Small intestine (tissue), 7 donors: Measurements from ENCODE around the gene PCP4L1. TPM values are rescaled to one million over a fixed set of nuclear protein-coding genes. Genes with fewer than 3 reads are reported as not detected.
"Not testable (repeated sequence)": the region's sequence is repeated elsewhere in the genome, so short reads cannot be mapped to it uniquely, and the experiment has no call there.

Source experiments
- DNase-seq, 2 donors: peaks; one replicate each; pipeline versions ENCODE4 v3.0.0 to v3.0.0-alpha.2; 2013
- FAIRE-seq: peaks from 2 replicates; lab custom pipeline; 2012; peaks lifted over from hg19 to GRCh38; lab: Jason Lieb, UNC
- H3K27ac ChIP-seq, 3 donors: one replicate each; pipeline ENCODE4 v1.5.1; 2013; ENCODE audit warnings: low read length in 2 of 3, mild to moderate bottlenecking in 2 of 3, control low read depth in 1 of 3, inconsistent platforms in 1 of 3, low read depth in 1 of 3, moderate library complexity in 1 of 3
- H3K27me3 ChIP-seq, 3 donors: one replicate each; pipeline ENCODE4 v1.6.1; 2013; ENCODE audit warnings: low read length in 3 of 3, inconsistent platforms in 1 of 3; ENCODE audit not compliant: control insufficient read depth in 3 of 3, insufficient read depth in 3 of 3
- H3K36me3 ChIP-seq, 3 donors: one replicate each; pipeline ENCODE4 v1.6.1; 2013; ENCODE audit warnings: low read length in 3 of 3, inconsistent platforms in 1 of 3, low read depth in 1 of 3, mild to moderate bottlenecking in 1 of 3, moderate library complexity in 1 of 3; ENCODE audit not compliant: control insufficient read depth in 3 of 3, insufficient read depth in 2 of 3
- H3K4me1 ChIP-seq, 3 donors: one replicate each; pipeline ENCODE4 v1.6.1; 2013; ENCODE audit warnings: low read length in 2 of 3, inconsistent platforms in 1 of 3, low read depth in 1 of 3, mild to moderate bottlenecking in 1 of 3, moderate library complexity in 1 of 3; ENCODE audit not compliant: control insufficient read depth in 3 of 3, insufficient read depth in 2 of 3
- H3K4me3 ChIP-seq, 3 donors: one replicate each; pipeline ENCODE4 v1.5.1; 2013; ENCODE audit warnings: low read length in 3 of 3, control low read depth in 1 of 3, inconsistent platforms in 1 of 3, low read depth in 1 of 3, mild to moderate bottlenecking in 1 of 3, moderate library complexity in 1 of 3
- H3K9me3 ChIP-seq, 2 donors: one replicate each; pipeline ENCODE4 v1.6.1; 2013; ENCODE audit warnings: low read depth in 1 of 2, low read length in 1 of 2; ENCODE audit not compliant: control insufficient read depth in 2 of 2, insufficient read depth in 1 of 2
- WGBS, 3 donors: extraction: QIAGEN DNeasy Blood & Tissue Kit; methylation state at CpG; one replicate each; pipeline ENCODE4 v1.1.7; 2013; 5-methylcytosine and 5-hydroxymethylcytosine counted together
- polyA plus RNA-seq, 4 donors: library from polyadenylated mRNA; stranded (reverse) in 3 of 4; unstranded in 1 of 4; fragments of 200-250 nt in 3 of 4; fragments of 120-200 nt in 1 of 4; gene quantifications; one replicate each; pipeline versions ENCODE4 v1.2.1 to v1.2.3, GENCODE V29; 2013
- donor health status: healthy with polysubstance abuse.
- donor health status: control.
- donor health status: control.
- donor health status: Bipolar disorder and iron deficiency.
- donor health status: healthy.

PCP4L1 gene
- polyA plus RNA-seq, 4 donors = 2.0 to 2.9 TPM; not detected in 2

DNA sequence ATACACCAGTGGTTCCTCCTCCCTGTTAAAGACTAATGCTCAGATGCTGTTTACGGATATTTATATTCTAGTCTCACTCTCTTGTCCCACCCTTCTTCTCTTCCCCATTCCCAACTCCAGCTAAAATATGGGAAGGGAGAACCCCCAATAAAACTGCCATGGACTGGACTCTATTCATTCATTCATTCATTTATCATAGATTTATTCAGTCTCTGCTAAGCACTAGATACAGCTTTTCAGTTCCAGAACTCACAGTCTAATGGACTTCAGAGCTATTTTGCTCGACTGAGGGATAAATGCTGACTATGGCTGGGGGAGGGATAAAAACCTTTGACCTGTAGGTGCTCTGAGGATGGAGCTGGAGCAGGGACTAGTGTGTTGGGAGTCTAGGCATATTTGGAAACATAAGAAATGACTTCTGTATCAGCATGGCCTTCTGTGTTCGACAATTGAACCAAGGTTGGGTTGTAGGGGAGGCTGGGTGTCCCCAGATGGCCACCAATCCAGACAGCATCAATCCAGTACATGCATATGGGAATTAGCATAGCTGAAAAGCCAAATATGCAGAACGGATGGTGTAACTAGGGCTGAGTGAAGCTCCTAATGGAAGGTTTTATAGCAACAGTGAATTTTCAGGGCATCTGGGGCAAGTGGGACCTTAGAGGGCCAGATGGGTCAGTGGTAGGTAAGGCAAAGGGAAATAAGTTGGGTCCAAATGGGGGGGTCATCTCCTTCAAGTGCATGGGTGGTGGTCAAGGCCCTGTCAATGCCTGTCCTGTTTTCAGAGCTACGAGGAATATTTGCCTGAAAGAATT, 39.3 kb upstream of the PCP4L1 start:
- 82 to 87% (median 85%) methylated on average over 5 of the region's 5 CpGs for WGBS, 3 donors
- peaks cover 0 to 13% (median 3%) of the 10 kb centered on the region in 3 donors for H3K36me3 ChIP-seq
- peak overlapping the region in 1 of 3 donors; percentile 84 for H3K27ac ChIP-seq
- peaks cover 3 to 65% (median 10%) of the 10 kb centered on the region in 3 donors for H3K4me1 ChIP-seq
- peak; percentile 53 to 64 for DNase-seq
- no peaks in the 10 kb centered on the region for H3K27me3 ChIP-seq
- H3K9me3 ChIP-seq = no peaks in the 10 kb centered on the region
- no peak overlapping the region for H3K4me3 ChIP-seq
- FAIRE-seq = no peak

DNA sequence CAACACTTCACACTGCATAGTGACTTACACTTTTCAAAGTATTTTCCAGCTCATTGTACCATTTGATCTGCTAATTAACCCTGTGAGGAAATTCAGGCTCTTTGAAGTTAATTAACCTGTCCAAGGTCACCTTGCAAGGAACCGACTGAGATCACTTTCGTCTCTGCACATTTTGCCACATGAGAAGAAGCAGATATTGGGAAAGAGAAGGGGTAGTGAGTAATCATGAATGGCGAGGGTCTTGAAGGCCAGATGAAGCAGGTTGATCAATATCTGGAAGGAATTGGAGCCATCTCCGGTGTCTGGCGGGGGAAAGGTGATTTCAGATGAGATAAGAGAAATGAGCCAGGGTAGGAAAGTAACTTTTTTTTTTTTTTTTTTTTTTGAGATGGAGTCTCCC, 38.5 kb upstream of the PCP4L1 start:
- Histone ChIP-seq H3K27ac (peak overlapping the region in 1 of 3 donors; percentile 84), H3K9me3 (no peaks in the 10 kb centered on the region), H3K36me3 (peaks cover 0 to 6% (median 0%) of the 10 kb centered on the region in 3 donors), H3K4me3 (no peak overlapping the region), H3K27me3 (no peaks in the 10 kb centered on the region), H3K4me1 (peaks cover 3 to 68% (median 11%) of the 10 kb centered on the region in 3 donors)
- FAIRE-seq = no peak
- WGBS, 3 donors = 76 to 84% (median 81%) methylated on average over 5 of the region's 5 CpGs
- no peak for DNase-seq

DNA sequence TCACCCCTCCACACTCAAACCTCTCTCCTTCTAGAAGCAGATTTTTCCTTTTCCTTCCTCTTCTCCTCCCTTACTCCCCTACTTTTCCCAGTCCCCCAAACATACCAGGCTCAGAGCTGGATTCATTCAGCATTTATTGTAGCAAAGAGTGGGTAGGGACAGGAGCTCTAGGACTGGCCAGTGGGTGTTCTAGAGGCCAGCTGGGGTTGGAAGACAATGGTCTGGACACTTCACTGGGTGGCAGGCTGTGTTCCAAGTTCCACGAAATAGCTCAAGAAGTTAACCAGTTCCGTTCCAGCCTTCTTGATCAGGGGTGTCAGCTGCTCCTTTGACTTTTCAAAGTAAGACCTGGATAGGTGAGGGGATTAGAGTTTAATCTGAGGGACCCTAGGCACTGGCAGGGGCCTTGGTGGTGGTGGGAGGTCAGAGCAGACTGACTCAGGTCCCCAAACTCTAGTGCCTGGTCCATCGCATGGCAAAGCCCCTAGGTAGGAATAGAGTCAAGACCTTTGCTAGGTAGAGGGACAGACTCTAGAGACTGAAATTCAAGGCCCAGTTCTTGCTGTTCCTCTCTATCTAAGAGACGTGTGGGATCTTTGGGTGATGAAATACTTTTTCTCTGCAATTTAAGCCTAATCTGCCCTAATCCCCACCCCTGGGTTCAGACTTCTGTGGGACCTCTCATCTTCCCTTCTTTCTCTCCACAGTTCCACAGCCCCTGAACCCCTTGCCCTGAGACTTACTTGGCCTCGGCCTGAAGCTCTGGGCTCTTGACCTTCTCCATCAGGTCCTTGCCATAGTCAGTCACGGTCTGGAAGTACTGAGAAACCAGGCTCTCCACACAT, 36.1 kb upstream of the PCP4L1 start:
- no peak for FAIRE-seq
- Histone ChIP-seq H3K27ac (no peak overlapping the region), H3K4me3 (no peak overlapping the region), H3K27me3 (no peaks in the 10 kb centered on the region), H3K36me3 (no peaks in the 10 kb centered on the region), H3K9me3 (no peaks in the 10 kb centered on the region), H3K4me1 (peaks cover 0 to 72% (median 14%) of the 10 kb centered on the region in 3 donors)
- no peak for DNase-seq
- 80 to 84% (median 83%) methylated on average over 6 of the region's 6 CpGs for WGBS, 3 donors

DNA sequence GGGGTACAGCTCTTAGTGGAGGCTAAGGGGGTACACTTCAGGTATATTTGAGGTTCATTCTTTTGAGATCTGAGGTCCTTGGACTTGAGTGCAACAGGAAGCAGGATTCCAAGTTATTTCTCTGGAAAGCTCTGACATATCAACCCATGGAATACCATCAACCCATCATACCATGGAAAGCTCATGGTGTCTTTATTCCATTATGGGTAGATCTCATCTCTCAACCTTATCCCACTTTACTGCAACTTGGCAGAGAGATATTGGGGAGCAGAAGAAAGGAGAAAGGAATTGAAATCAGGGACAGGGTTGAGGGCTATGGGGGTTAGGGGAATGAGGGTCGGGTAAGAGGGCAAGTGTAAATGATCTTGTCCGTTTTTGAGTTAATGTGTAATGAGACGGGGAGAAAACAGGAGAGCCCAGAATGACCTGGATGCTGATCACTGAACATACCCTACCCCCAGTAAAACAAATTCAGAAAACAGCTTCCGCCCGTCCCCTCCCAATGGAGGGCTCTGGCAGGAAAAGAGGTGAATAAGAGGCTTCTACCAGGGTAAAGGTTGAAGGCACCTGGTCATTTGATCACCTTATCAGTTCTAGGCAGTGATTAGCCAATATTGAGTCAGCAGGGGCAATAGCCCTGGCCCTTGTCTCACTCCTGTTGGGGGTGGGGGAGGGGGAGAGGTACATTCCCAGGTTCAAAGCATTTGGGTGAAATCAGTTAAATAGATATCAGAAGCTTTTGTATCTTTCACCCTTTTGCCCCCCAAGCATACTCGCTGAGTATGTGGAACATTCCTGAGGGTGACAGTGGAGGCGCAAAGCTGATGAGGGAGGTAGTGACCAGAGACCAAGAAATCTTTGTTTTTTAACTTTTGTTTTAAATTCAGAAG, 34.5 kb upstream of the PCP4L1 start:
- peaks cover under 1 to 16% (median 4%) of the 10 kb centered on the region in 3 donors for H3K36me3 ChIP-seq
- DNase-seq = peak; percentile 91
- peaks cover 0 to 72% (median 8%) of the 10 kb centered on the region in 3 donors for H3K4me1 ChIP-seq
- WGBS, 3 donors = 25 to 67% (median 43%) methylated on average over 7 of the region's 7 CpGs
- H3K4me3 ChIP-seq = no peak overlapping the region
- H3K27ac ChIP-seq = peak overlapping the region; percentile 61 to 81 (median 76)
- FAIRE-seq = no peak
- H3K9me3 ChIP-seq = no peaks in the 10 kb centered on the region
- no peaks in the 10 kb centered on the region for H3K27me3 ChIP-seq

DNA sequence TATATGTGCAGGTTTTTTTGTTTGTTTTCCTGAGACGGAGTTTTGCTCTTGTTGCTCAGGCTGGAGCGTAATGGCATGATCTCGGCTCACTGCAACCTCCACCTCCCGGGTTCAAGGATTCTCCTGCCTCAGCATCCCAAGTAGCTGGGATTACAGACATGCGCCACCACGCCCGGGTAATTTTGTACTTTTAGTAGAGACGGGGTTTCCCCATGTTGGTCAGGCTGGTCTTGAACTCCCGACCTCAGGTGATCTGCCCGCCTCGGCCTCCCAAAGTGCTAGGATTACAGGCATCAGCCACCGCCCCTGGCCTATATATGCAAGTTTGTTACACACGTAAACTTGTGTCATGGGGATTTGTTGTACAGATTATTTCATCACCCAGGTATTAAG, 33.9 kb upstream of the PCP4L1 start:
- Histone ChIP-seq H3K36me3 (peaks cover 3 to 22% (median 9%) of the 10 kb centered on the region in 3 donors), H3K4me1 (peaks cover 0 to 72% (median 8%) of the 10 kb centered on the region in 3 donors), H3K27ac (peak overlapping the region; percentile 17 to 94 (median 87))
- 57 to 70% (median 63%) methylated on average over 11 to 13 of the region's 13 CpGs for WGBS, 3 donors
- H3K4me3 ChIP-seq, H3K9me3 ChIP-seq, FAIRE-seq, DNase-seq, H3K27me3 ChIP-seq: not testable (repeated sequence)

DNA sequence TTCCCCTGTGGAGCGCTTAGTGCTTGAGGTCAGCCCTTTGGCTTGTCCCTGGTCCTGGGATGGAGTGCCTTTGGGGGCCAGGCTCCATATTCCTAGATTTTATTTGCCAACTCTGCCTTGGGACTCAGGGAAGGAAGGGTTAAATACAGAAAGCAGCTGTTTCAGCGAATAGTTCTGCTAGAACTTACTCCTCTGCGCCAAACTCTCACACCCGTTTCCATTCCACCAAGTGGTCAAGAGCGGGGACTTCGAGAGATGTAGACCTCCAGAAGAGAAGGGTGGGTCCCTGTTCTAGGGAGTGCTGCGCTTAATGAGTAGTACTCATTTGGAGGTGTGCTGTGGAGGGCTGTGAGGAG, 33.4 kb upstream of the PCP4L1 start:
- peaks cover 0 to 72% (median 8%) of the 10 kb centered on the region in 3 donors for H3K4me1 ChIP-seq
- no peak for FAIRE-seq
- H3K36me3 ChIP-seq = peaks cover 3 to 27% (median 9%) of the 10 kb centered on the region in 3 donors
- WGBS, 3 donors = 59 to 84% (median 79%) methylated on average over 7 of the region's 7 CpGs
- H3K27ac ChIP-seq = peak overlapping the region; percentile 80 to 94 (median 87)
- H3K27me3 ChIP-seq = no peaks in the 10 kb centered on the region
- no peak for DNase-seq
- H3K9me3 ChIP-seq = no peaks in the 10 kb centered on the region
- no peak overlapping the region for H3K4me3 ChIP-seq

DNA sequence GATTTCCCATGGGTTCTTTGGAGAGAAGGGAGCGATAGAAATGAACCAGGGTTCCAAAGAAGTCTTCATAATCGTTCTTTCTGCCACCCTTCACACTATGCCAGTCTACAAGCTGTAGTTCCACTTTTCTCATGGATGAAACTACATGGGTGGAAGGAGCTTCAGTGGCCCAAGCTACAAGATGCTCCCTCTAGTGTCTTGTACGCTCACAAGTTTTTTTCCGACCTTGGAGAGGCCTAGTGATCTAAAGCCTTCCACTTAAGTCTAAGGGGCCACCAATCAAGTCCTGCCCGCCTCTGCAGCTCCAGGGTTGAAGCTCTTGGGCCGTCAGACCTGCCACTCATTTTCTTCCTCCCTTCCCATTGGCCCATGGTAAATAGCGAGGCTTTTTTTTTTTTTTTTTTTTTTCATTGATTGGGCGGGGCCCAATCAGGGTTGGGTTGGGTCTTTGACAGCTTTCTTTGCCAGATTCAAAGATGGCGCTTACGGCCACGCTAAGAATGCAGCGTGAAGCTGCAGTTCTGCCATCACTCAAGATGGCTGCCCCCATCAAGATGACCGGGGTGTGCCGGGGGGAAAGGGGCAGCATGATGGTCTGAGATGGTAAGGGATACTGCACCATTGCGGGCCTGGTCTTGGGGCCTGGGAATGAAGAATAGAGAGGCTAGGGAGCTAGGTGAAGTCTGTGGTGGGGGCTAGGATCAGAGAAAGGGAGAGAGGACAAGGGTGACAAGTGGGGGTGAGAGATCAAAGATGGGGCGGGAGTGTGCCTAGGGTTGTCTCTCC, 32.8 kb upstream of the PCP4L1 start, which contains the start of gene TOMM40L:
Gene TOMM40L (plus strand): TSS at position 527 of the 786 bp plus-strand sequence. CDS start 430 bp downstream, outside the sequence.
- Histone ChIP-seq H3K4me1 (peaks cover 0 to 68% (median 8%) of the 10 kb centered on the region in 3 donors), H3K9me3 (no peaks in the 10 kb centered on the region)

More for the DNA sequence above, 32.8 kb upstream of the PCP4L1 start, which contains the start of gene TOMM40L:
- WGBS, 3 donors = 4 to 6% (median 4%) methylated on average over 15 to 16 of the region's 16 CpGs
- DNase-seq = peak; percentile 99
- peak; percentile 96 for FAIRE-seq
- Histone ChIP-seq H3K36me3 (peaks cover 3 to 30% (median 10%) of the 10 kb centered on the region in 3 donors), H3K27me3 (no peaks in the 10 kb centered on the region), H3K27ac (peak within 1 kb of the TSS; percentile 80 to 94 (median 87)), H3K4me3 (peak within 1 kb of the TSS; percentile 45 to 89 (median 64))
